Measurements from ENCODE around the gene LRRN4CL. TPM values are rescaled to one million over a fixed set of nuclear protein-coding genes. Genes with fewer than 3 reads are reported as not detected.

LRRN4CL gene
- total RNA-seq, 2 donors from 2014 or later, result 2.8 to 8.0 TPM

- H3K4me1 ChIP-seq (replicated peaks), result peaks cover 9% of the 10 kb centered on the region
These were observed 38.5 kb upstream of the LRRN4CL start for GRCh38 chr11:62727872-62728170.

GRCh38 chr11:62727165-62727871 lies 38.0 kb upstream of the LRRN4CL start, which contains the start of gene HNRNPUL2:
Gene HNRNPUL2 (minus strand): TSS chr11:62727457. CDS start chr11:62727156, 301 bp downstream.
- Histone ChIP-seq H3K9me3 (no peaks in the 10 kb centered on the region), H3K4me3 (peak within 1 kb of the TSS; percentile 79 to 90), H3K36me3 (peaks cover 0 to 5% of the 10 kb centered on the region in 2 donors), H3K4me1 (replicated peaks) (peaks cover 9% of the 10 kb centered on the region), H3K27ac (peak within 1 kb of the TSS; percentile 89 to 97), H3K27me3 (replicated peaks; ENCODE audit: insufficient read depth) (no peaks in the 10 kb centered on the region)
- TF ChIP-seq CTCF (IDR thresholded peaks at IDR 0.05) (peak in 2 of 4 experiments; percentile 28 to 40), POLR2AphosphoS5 (IDR thresholded peaks at IDR 0.05) (peak; percentile 95), POLR2A (IDR thresholded peaks at IDR 0.05) (peak; percentile 93)
- WGBS, result under 1% methylated on average over 70 of the region's 72 CpGs
- intact Hi-C loops (cut with DNase I), result loop anchor here (5.0 kb wide), 1 partner anchor 35 kb away; the partner anchor contains the start of gene POLR2G
- peak; percentile 97 for DNase-seq (ENCODE audit: low spot score)

More at GRCh38 chr11:62727872-62728170, 38.5 kb upstream of the LRRN4CL start:
- peak overlapping the region; percentile 79 to 90 for H3K4me3 ChIP-seq
- TF ChIP-seq POLR2AphosphoS5 (IDR thresholded peaks at IDR 0.05) (no peak), POLR2A (IDR thresholded peaks at IDR 0.05) (no peak), CTCF (IDR thresholded peaks at IDR 0.05) (no peak)
- no peaks in the 10 kb centered on the region for H3K27me3 ChIP-seq (replicated peaks; ENCODE audit: insufficient read depth)
- DNase-seq (ENCODE audit: low spot score), result peak; percentile 88
- no peaks in the 10 kb centered on the region for H3K9me3 ChIP-seq
- H3K36me3 ChIP-seq, result no peaks in the 10 kb centered on the region
- intact Hi-C loops (cut with DNase I), result loop anchor here (5.0 kb wide), 1 partner anchor 34 kb away; the partner anchor contains the start of gene POLR2G
- WGBS, result under 1% methylated on average over 20 of the region's 20 CpGs
- H3K27ac ChIP-seq, result peak overlapping the region; percentile 89 to 97

DNA sequence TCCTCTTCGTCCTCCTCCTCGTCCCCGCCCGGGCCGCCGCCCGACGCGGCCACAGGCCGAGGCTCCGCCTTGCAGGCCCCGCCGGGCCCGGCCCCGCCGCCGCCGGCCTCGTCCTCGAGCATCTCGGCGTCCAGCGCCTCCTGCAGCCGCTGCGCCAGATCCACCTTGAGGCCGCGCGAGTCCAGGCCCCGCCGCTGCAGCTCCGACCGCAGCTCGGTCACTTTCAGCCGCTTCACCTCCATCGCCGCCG lies 37.5 kb upstream of the LRRN4CL start:
- Histone ChIP-seq H3K27ac (peak overlapping the region; percentile 89 to 97), H3K4me3 (peak overlapping the region; percentile 79 to 90), H3K9me3 (no peaks in the 10 kb centered on the region), H3K36me3 (peaks cover 0 to 9% of the 10 kb centered on the region in 2 donors), H3K27me3 (replicated peaks; ENCODE audit: insufficient read depth) (no peaks in the 10 kb centered on the region), H3K4me1 (replicated peaks) (peaks cover 9% of the 10 kb centered on the region)
- no peak for DNase-seq (ENCODE audit: low spot score)
- TF ChIP-seq CTCF (IDR thresholded peaks at IDR 0.05), result no peak
- TF ChIP-seq POLR2A (IDR thresholded peaks at IDR 0.05), result no peak
- TF ChIP-seq POLR2AphosphoS5 (IDR thresholded peaks at IDR 0.05), result no peak
- WGBS, result under 1% methylated on average over 37 of the region's 37 CpGs
- intact Hi-C loops (cut with DNase I), result loop anchor here (5.0 kb wide), 1 partner anchor 35 kb away; the partner anchor contains the start of gene POLR2G

DNA sequence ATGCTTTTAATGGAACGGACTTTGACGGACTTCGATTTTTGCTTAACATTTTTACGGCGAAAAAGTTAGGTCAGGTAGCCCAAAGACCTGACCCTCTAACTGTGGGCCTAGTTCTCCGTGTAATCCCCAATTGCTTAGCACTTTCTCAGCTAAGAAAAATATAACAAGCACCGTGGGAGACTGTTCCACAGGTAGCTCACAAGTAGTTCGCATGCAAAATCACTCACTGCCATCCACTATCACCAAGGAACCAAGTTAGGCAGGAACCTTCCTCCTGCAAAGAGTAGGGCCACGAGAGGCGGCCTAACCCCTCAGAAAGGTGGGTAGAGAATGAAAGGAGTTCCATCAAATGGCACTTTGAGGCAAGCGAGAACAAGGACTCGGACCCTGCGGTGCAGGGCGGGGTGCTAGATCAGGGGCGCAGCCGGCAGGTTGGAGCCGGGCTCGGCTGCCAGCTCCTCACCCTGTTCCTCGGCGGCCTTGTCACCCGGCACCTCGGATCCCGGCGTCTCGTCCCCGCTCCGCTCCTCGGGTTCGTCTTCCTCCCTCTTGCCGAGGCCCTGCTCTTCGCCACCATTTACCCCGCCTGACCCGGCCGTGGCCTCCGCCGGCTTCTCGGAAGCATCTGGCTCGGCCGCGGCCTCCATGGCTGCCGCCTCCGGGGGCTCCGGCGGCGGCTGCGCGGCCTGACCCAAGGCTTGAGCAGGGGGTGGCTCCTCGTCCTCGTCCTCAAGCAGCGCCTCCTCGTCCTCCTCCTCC lies 37.0 kb upstream of the LRRN4CL start:
- Histone ChIP-seq H3K4me3 (peak overlapping the region; percentile 79 to 90), H3K9me3 (no peaks in the 10 kb centered on the region), H3K36me3 (peaks cover 0 to 14% of the 10 kb centered on the region in 2 donors), H3K27me3 (replicated peaks; ENCODE audit: insufficient read depth) (no peaks in the 10 kb centered on the region), H3K4me1 (replicated peaks) (peaks cover 9% of the 10 kb centered on the region), H3K27ac (peak overlapping the region; percentile 89 to 97)
- TF ChIP-seq CTCF (IDR thresholded peaks at IDR 0.05), result no peak
- no peak for TF ChIP-seq POLR2A (IDR thresholded peaks at IDR 0.05)
- no peak for TF ChIP-seq POLR2AphosphoS5 (IDR thresholded peaks at IDR 0.05)
- peak; percentile 21 for DNase-seq (ENCODE audit: low spot score)
- intact Hi-C loops (cut with DNase I), result loop anchor here (5.0 kb wide), 1 partner anchor 36 kb away; the partner anchor contains the start of gene POLR2G
- WGBS, result 0% methylated on average over 49 of the region's 51 CpGs
